Measurements from ENCODE around the gene ARHGDIG.

ARHGDIG gene

GRCh38 chr16:307691-308312 is 27.4 kb downstream of the ARHGDIG start:
- Histone ChIP-seq H3K4me3 (replicated peaks; ENCODE audit: insufficient read depth, low read length) (no peak overlapping the region), H3K27me3 (ENCODE audit: insufficient read depth, poor library complexity, severe bottlenecking) (no peaks in the 10 kb centered on the region), H3K27ac (replicated peaks) (no peak overlapping the region)
- peak in 1 of 2 experiments; percentile 54 for DNase-seq (ENCODE audit: low read depth in 1 of 2, low spot score in 1 of 2)
- TF ChIP-seq POLR2AphosphoS5 (IDR thresholded peaks at IDR 0.05; ENCODE audit: low read depth) (no peak), SPI1 (IDR thresholded peaks at IDR 0.05; ENCODE audit: borderline replicate concordance, low read depth) (peak; percentile 15; the same call in 1 of the 2 replicates), CTCF (IDR thresholded peaks at IDR 0.05; ENCODE audit: insufficient read depth, low read length) (no peak), REST (IDR thresholded peaks at IDR 0.05; ENCODE audit: insufficient replicate concordance, low read depth) (no peak), GABPA (IDR thresholded peaks at IDR 0.05; ENCODE audit: low read depth) (no peak)

- TF ChIP-seq GABPA (IDR thresholded peaks at IDR 0.05; ENCODE audit: low read depth) (no peak), SPI1 (IDR thresholded peaks at IDR 0.05; ENCODE audit: borderline replicate concordance, low read depth) (no peak), CTCF (IDR thresholded peaks at IDR 0.05; ENCODE audit: insufficient read depth, low read length) (no peak), POLR2AphosphoS5 (IDR thresholded peaks at IDR 0.05; ENCODE audit: low read depth) (no peak), REST (IDR thresholded peaks at IDR 0.05; ENCODE audit: insufficient replicate concordance, low read depth) (no peak)
- Histone ChIP-seq H3K27me3 (ENCODE audit: insufficient read depth, poor library complexity, severe bottlenecking) (no peaks in the 10 kb centered on the region), H3K27ac (replicated peaks) (no peak overlapping the region), H3K4me3 (replicated peaks; ENCODE audit: insufficient read depth, low read length) (no peak overlapping the region)
- DNase-seq (ENCODE audit: low read depth in 1 of 2, low spot score in 1 of 2): peak in 1 of 2 experiments; percentile 30
Measured at GRCh38 chr16:309476-309875, 29.1 kb downstream of the ARHGDIG start.

GRCh38 chr16:311725-312124 is 31.3 kb downstream of the ARHGDIG start:
- no peak for DNase-seq (ENCODE audit: low read depth in 1 of 2, low spot score in 1 of 2)
- H3K4me3 ChIP-seq (replicated peaks; ENCODE audit: insufficient read depth, low read length): no peak overlapping the region
- TF ChIP-seq CTCF (IDR thresholded peaks at IDR 0.05; ENCODE audit: insufficient read depth, low read length) (no peak), POLR2AphosphoS5 (IDR thresholded peaks at IDR 0.05; ENCODE audit: low read depth) (no peak), GABPA (IDR thresholded peaks at IDR 0.05; ENCODE audit: low read depth) (no peak), SPI1 (IDR thresholded peaks at IDR 0.05; ENCODE audit: borderline replicate concordance, low read depth) (no peak), REST (IDR thresholded peaks at IDR 0.05; ENCODE audit: insufficient replicate concordance, low read depth) (no peak)
- H3K27ac ChIP-seq (replicated peaks): no peak overlapping the region
- H3K27me3 ChIP-seq (ENCODE audit: insufficient read depth, poor library complexity, severe bottlenecking): no peaks in the 10 kb centered on the region

Measured in HL-60 (cell line).